Right atrium auricular region (tissue), 2 donors: ENCODE measurements around the gene CSNK1D. TPM values are rescaled to one million over a fixed set of nuclear protein-coding genes. Genes with fewer than 3 reads are reported as not detected.

ENCODE experiments used
- DNase-seq: peaks from one replicate; pipeline ENCODE4 v3.0.0-alpha.2; 2019; ENCODE audit warnings: low spot score
- H3K27ac ChIP-seq, 2 donors: fragments of 200-600 bp; sonication (generic); 1 replicate in 1 of 2; 2 replicates in 1 of 2; pipeline ENCODE4 v1.5.1; 2016 to 2019
- H3K27me3 ChIP-seq, 2 donors: fragments of 200-600 bp; sonication (generic); one replicate each; pipeline versions ENCODE4 v1.5.1 to v1.6.0; 2017 to 2019
- H3K36me3 ChIP-seq: fragments of 200-600 bp; sonication (generic); one replicate; pipeline ENCODE4 v1.5.1; 2016
- H3K4me1 ChIP-seq, 2 donors: fragments of 200-600 bp; sonication (generic); one replicate each; pipeline versions ENCODE4 v1.5.1 to v1.6.0; 2017 to 2019
- H3K4me3 ChIP-seq, 2 donors: fragments of 200-600 bp; sonication (generic); 1 replicate in 1 of 2; 2 replicates in 1 of 2; pipeline ENCODE4 v1.5.1; 2017 to 2019; ENCODE audit warnings: mild to moderate bottlenecking in 1 of 2, moderate library complexity in 1 of 2
- H3K9me3 ChIP-seq, 2 donors: fragments of 200-600 bp; sonication (generic); one replicate each; pipeline ENCODE4 v1.5.1; 2019
- total RNA-seq, 2 donors: library from RNA; depleted of rRNA; stranded (reverse); fragments of >200 nt; gene quantifications; one replicate each; pipeline ENCODE4 v1.1.0, GENCODE V29; 2016
- TF ChIP-seq, protein P1 (sequence below), 2 donors: fragments of 200-600 bp; sonication (generic); IDR thresholded peaks; one replicate each; pipeline ENCODE4 v1.5.1; 2019; ENCODE audit warnings: antibody characterized with exemption in 2 of 2

CSNK1D gene
- total RNA-seq, 2 donors from 2014 or later = 31.3 to 32.9 TPM

DNA sequence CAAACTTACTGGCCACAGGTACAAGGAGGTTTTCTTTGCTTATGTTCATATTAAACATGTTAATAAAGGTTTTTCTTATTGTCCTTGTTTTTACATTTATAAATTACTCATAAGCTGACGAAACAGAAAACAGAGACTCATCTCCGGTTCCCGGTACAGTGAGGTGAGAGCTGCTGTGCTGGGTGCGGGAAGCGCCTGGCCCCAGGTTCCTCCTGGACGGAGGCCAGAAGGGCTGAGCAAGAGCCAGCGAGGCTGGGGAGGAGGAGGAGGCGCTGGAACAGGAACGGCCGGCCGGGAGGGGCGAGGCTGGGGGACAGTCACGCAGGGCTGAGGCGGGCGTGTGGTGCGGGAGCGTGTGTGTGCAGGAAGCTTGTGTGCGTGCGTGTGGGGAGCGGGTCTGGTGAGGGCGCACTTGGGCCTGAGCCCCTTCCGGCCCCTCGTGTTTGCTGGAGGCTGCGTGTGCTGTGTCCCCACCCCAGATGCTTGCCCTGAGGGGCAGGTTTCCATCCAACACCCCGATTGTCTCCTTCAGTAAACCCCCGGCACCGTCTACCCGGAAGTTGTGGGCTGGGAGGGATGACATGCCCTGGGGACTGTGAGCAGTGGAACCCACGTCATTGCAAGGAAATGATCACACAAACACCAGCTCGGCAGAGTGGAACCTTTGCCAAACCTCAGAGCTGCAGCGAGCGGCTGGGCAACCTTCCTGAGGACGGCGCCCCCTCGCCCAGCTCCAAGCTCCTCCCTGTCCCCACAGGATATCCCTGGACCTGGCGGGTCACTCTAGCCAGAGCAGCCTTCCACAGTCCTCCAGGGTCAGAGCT is 24.4 kb upstream of the CSNK1D start:
- no peaks in the 10 kb centered on the region for H3K27me3 ChIP-seq
- TF ChIP-seq, protein P1, sequence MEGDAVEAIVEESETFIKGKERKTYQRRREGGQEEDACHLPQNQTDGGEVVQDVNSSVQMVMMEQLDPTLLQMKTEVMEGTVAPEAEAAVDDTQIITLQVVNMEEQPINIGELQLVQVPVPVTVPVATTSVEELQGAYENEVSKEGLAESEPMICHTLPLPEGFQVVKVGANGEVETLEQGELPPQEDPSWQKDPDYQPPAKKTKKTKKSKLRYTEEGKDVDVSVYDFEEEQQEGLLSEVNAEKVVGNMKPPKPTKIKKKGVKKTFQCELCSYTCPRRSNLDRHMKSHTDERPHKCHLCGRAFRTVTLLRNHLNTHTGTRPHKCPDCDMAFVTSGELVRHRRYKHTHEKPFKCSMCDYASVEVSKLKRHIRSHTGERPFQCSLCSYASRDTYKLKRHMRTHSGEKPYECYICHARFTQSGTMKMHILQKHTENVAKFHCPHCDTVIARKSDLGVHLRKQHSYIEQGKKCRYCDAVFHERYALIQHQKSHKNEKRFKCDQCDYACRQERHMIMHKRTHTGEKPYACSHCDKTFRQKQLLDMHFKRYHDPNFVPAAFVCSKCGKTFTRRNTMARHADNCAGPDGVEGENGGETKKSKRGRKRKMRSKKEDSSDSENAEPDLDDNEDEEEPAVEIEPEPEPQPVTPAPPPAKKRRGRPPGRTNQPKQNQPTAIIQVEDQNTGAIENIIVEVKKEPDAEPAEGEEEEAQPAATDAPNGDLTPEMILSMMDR (IDR thresholded peaks at IDR 0.05) = no peak
- H3K27ac ChIP-seq = peak overlapping the region; percentile 81 to 82
- no peaks in the 10 kb centered on the region for H3K36me3 ChIP-seq
- H3K9me3 ChIP-seq = no peaks in the 10 kb centered on the region
- peak; percentile 96 for DNase-seq
- peaks cover 0 to 42% of the 10 kb centered on the region in 2 donors for H3K4me1 ChIP-seq
- H3K4me3 ChIP-seq = peak overlapping the region; percentile 29 to 50

DNA sequence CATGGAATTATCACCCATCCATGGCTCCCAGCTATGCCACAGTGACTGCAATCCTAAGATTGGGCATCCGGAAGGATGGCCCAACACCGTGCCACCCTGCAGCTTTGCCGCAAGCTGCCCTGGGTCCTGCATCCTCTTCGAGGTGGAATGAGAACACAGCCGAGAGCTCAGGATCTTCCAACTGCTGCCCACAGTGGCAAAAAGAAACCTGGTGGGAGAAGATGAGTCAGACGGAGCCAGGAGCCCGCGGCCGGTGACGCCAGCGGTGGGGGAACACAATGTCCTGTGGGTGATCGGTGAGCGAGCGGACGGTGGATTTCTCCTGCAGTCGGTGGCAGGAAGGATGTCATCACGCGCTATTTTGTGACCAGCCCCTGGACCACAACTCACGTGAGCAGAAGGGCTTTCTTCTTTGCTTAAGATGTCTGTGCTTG is 23.8 kb upstream of the CSNK1D start:
- Histone ChIP-seq H3K27me3 (no peaks in the 10 kb centered on the region), H3K36me3 (no peaks in the 10 kb centered on the region), H3K9me3 (no peaks in the 10 kb centered on the region), H3K4me1 (peaks cover 0 to 43% of the 10 kb centered on the region in 2 donors), H3K27ac (peak overlapping the region; percentile 81 to 82), H3K4me3 (peak overlapping the region in 1 of 2 donors; percentile 50)
- TF ChIP-seq, protein P1 (IDR thresholded peaks at IDR 0.05) = no peak
- DNase-seq = peak; percentile 94

DNA sequence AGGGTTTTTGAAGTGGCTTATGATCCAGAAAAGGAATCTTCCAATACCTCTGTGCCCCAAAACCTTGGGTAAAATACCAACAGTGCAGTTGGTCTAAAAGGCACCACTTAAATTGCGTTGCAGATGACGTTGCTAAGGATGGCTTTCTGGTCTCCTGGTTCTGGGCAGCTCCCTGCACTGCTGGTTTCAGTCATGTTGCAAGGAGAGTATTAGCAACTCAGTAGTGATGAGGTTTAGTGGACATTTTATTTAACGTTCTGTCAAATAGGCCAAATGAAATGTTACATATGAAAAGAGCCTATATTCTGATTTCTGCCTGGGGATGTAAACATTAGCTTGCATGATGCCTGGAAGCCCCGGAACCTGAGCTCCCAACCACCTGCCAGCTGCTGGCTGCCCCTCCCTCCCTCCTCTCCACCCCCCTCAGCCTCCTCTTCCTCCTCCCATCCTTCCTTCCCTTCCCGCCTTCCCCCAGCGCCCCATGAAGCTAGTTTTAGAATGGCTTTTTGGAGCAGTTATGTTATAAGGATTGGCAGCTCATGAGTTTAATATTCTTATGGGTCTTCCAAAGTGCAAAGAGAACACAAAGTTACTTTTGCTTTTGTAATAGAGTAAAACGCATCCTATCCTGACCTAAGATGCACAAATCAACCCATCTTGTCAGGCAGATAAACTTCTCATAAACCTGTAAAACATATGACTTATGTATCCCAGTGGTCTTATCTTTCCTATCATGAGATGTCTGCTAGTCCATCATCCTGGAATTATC is 23.2 kb upstream of the CSNK1D start:
- Histone ChIP-seq H3K9me3 (no peaks in the 10 kb centered on the region), H3K4me3 (peak overlapping the region in 1 of 2 donors; percentile 50), H3K36me3 (no peaks in the 10 kb centered on the region), H3K4me1 (peaks cover 0 to 47% of the 10 kb centered on the region in 2 donors), H3K27ac (peak overlapping the region; percentile 81 to 82), H3K27me3 (no peaks in the 10 kb centered on the region)
- TF ChIP-seq, protein P1 (IDR thresholded peaks at IDR 0.05) = no peak
- DNase-seq = no peak

DNA sequence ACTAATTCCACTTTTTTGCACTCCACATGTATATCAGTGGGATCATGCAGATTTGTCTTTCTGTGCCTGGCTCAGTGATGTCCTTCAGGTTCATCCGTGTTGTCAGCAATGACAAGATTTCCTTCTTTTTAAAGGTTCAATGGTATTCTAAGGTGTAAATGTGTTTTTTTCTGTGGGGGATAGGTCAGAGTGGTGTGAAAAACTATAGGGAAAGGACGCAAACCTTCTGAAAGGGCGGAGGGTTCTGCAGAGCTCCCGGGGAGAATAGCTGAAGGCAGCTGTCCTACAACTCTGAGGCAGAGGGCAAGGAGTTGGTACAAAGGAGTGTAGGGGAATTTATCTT is 21.9 kb upstream of the CSNK1D start:
- no peak for DNase-seq
- TF ChIP-seq, protein P1 (IDR thresholded peaks at IDR 0.05) = no peak
- H3K27ac ChIP-seq = no peak overlapping the region
- H3K9me3 ChIP-seq = no peaks in the 10 kb centered on the region
- H3K27me3 ChIP-seq = no peaks in the 10 kb centered on the region
- H3K36me3 ChIP-seq = no peaks in the 10 kb centered on the region
- H3K4me3 ChIP-seq = no peak overlapping the region
- peaks cover 0 to 41% of the 10 kb centered on the region in 2 donors for H3K4me1 ChIP-seq

DNA sequence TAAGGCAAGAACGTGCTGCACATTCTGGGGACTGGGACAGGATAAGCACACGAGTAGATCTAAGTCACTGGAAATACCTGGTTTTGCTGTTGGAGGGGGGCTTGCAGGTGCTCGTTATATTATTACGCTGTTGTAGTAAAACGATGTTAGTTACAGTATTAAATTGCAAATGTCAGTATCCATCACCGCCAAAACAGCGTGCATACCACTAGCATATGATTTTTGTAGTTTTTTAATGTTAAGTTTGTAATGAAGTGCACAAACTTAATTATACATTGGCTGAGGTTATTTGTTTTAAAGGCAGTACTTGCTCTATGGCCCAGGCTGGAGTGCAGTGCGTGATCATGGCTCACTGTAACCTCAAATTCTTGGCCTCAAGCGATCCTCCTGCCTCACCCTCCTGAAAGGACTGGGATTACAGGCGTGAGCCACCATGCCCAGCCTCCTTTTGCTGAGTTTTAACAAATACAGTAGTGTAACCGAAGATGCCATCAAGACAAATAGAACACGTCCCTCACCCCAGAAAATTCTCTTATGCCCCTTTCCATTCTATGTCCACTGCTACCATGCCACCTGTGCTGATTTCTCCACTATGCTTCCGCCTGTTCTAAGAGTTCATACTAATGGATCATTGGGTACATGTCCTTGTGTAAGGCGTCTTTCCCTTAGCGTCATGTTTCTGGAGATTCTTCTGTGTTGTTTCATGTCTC is 20.7 kb upstream of the CSNK1D start:
- no peak for DNase-seq
- TF ChIP-seq, protein P1 (IDR thresholded peaks at IDR 0.05) = no peak
- H3K4me3 ChIP-seq = peak overlapping the region in 1 of 2 donors; percentile 89
- peak overlapping the region; percentile 98 to 99 for H3K27ac ChIP-seq
- no peaks in the 10 kb centered on the region for H3K36me3 ChIP-seq
- peaks cover 0 to 41% of the 10 kb centered on the region in 2 donors for H3K4me1 ChIP-seq
- H3K27me3 ChIP-seq = no peaks in the 10 kb centered on the region
- no peaks in the 10 kb centered on the region for H3K9me3 ChIP-seq
